DMS153 treated with DMSO at 0.1 percent for 48 hours (cell line): ENCODE measurements around the gene GALNT6.

Source experiments
- DNase-seq: peaks from one replicate; lab custom pipeline; 2025; ENCODE audit not compliant: unreplicated experiment; lab: John Stamatoyannopoulos, UW

GALNT6 gene

GRCh38 chr12:51383269-51383905, 7.8 kb downstream of the GALNT6 start:
- DNase-seq = no peak

- DNase-seq = no peak
Observed at GRCh38 chr12:51382173-51382572, 9.0 kb downstream of the GALNT6 start.

GRCh38 chr12:51381226-51382079, 9.8 kb downstream of the GALNT6 start:
- no peak for DNase-seq

- DNase-seq = no peak
Observed at GRCh38 chr12:51379571-51379970, 11.6 kb downstream of the GALNT6 start.

- DNase-seq = no peak
Observed at GRCh38 chr12:51378749-51379148, 12.5 kb downstream of the GALNT6 start.

- DNase-seq = no peak
Observed at GRCh38 chr12:51377099-51377984, 13.9 kb downstream of the GALNT6 start.

GRCh38 chr12:51374856-51375255, 16.4 kb downstream of the GALNT6 start:
- DNase-seq = no peak

GRCh38 chr12:51374361-51374760, 16.8 kb downstream of the GALNT6 start:
- no peak for DNase-seq

- no peak for DNase-seq
Observed at GRCh38 chr12:51373187-51373586, 18.0 kb downstream of the GALNT6 start.

- DNase-seq = no peak
Observed at GRCh38 chr12:51372021-51372420, 19.2 kb downstream of the GALNT6 start.

GRCh38 chr12:51371295-51371953, 19.8 kb downstream of the GALNT6 start:
- DNase-seq = no peak

- no peak for DNase-seq
Observed at GRCh38 chr12:51370667-51371066, 20.5 kb downstream of the GALNT6 start.

- no peak for DNase-seq
Observed at GRCh38 chr12:51369581-51369980, 21.6 kb downstream of the GALNT6 start.

GRCh38 chr12:51368640-51369517, 22.3 kb downstream of the GALNT6 start:
- DNase-seq = no peak

GRCh38 chr12:51365276-51365675, 25.9 kb downstream of the GALNT6 start:
- DNase-seq = no peak

- no peak for DNase-seq
Observed at GRCh38 chr12:51364001-51364400, 27.2 kb downstream of the GALNT6 start.

GRCh38 chr12:51362747-51363342, 28.4 kb downstream of the GALNT6 start:
- no peak for DNase-seq

GRCh38 chr12:51362307-51362706, 28.9 kb downstream of the GALNT6 start:
- no peak for DNase-seq

- no peak for DNase-seq
Observed at GRCh38 chr12:51361161-51362016, 29.8 kb downstream of the GALNT6 start.
